Osteoblast (primary cell): ENCODE data around the gene DPP7. TPM values are rescaled to one million over a fixed set of nuclear protein-coding genes. Genes with fewer than 3 reads are reported as not detected.

Experiments
- DNase-seq: peaks from one replicate; pipeline ENCODE4 v3.0.0; 2011; ENCODE audit warnings: low spot score, mixed read lengths; ENCODE audit not compliant: insufficient read length; ENCODE audit errors: missing footprints
- H2AFZ ChIP-seq: 2 replicates; pipeline ENCODE4 v1.6.0; 2011; ENCODE audit warnings: mild to moderate bottlenecking, low read length
- H3K27ac ChIP-seq: 2 replicates; pipeline ENCODE4 v1.5.1; 2011; ENCODE audit warnings: mild to moderate bottlenecking, low read depth, low read length, moderate library complexity
- H3K27me3 ChIP-seq: 2 replicates; pipeline ENCODE4 v1.6.0; 2012; ENCODE audit warnings: mild to moderate bottlenecking, control low read depth, inconsistent platforms, low read length, moderate library complexity; ENCODE audit not compliant: insufficient read depth
- H3K36me3 ChIP-seq: 2 replicates; pipeline ENCODE4 v1.5.1; 2011; ENCODE audit warnings: mild to moderate bottlenecking, low read length, control low read depth, moderate library complexity; ENCODE audit not compliant: insufficient read depth
- H3K4me1 ChIP-seq: 2 replicates; pipeline ENCODE4 v1.5.1; 2011; ENCODE audit warnings: mild to moderate bottlenecking, low read length, control low read depth, moderate library complexity; ENCODE audit not compliant: insufficient read depth
- H3K4me2 ChIP-seq: 2 replicates; pipeline ENCODE4 v1.6.0; 2011; ENCODE audit warnings: mild to moderate bottlenecking, low read length; ENCODE audit not compliant: insufficient read depth
- H3K4me3 ChIP-seq: fragments of 200-600 bp; sonication (generic); 3 replicates; pipeline ENCODE4 v1.5.1; 2012; ENCODE audit warnings: mild to moderate bottlenecking, low read length, inconsistent platforms; ENCODE audit not compliant: insufficient read depth
- H3K79me2 ChIP-seq: 2 replicates; pipeline ENCODE4 v1.6.0; 2012; ENCODE audit warnings: mild to moderate bottlenecking, low read length, control low read depth, inconsistent platforms; ENCODE audit not compliant: insufficient read depth
- H3K9me3 ChIP-seq: 2 replicates; pipeline ENCODE4 v1.5.1; 2011; ENCODE audit warnings: low read depth, low read length, control low read depth
- H4K20me1 ChIP-seq: 2 replicates; pipeline ENCODE4 v1.6.0; 2012; ENCODE audit warnings: mild to moderate bottlenecking, low read length, control low read depth; ENCODE audit not compliant: insufficient read depth
- CTCF ChIP-seq: IDR thresholded peaks from 2 replicates; pipeline ENCODE4 v1.5.1; 2011; ENCODE audit warnings: mild to moderate bottlenecking, low read depth, low read length, moderate library complexity; ENCODE audit errors: extremely low read depth
- total RNA-seq: library from RNA; depleted of rRNA; stranded (reverse); fragments of >200 nt; gene quantifications from 2 replicates; pipeline ENCODE4 v1.2.3, GENCODE V29; 2012

The DPP7 gene
- total RNA-seq, 1 donor, result 74.6 TPM

GRCh38 chr9:137147793-137148160, 33.2 kb upstream of the DPP7 start:
- no peak overlapping the region for H2AFZ ChIP-seq
- H3K9me3 ChIP-seq, result no peaks in the 10 kb centered on the region
- H3K36me3 ChIP-seq, result no peaks in the 10 kb centered on the region
- peak; percentile 62 for DNase-seq
- no peaks in the 10 kb centered on the region for H4K20me1 ChIP-seq
- H3K27me3 ChIP-seq, result no peaks in the 10 kb centered on the region
- no peak overlapping the region for H3K4me2 ChIP-seq
- H3K27ac ChIP-seq, result no peak overlapping the region
- H3K4me1 ChIP-seq, result no peaks in the 10 kb centered on the region
- H3K4me3 ChIP-seq, result no peak overlapping the region
- H3K79me2 ChIP-seq, result no peaks in the 10 kb centered on the region
- TF ChIP-seq CTCF, result no peak

- Histone ChIP-seq H3K36me3 (no peaks in the 10 kb centered on the region), H3K4me3 (no peak overlapping the region), H2AFZ (no peak overlapping the region), H3K27ac (no peak overlapping the region), H3K79me2 (no peaks in the 10 kb centered on the region), H4K20me1 (no peaks in the 10 kb centered on the region), H3K4me1 (no peaks in the 10 kb centered on the region), H3K9me3 (no peaks in the 10 kb centered on the region), H3K27me3 (peaks cover 2% of the 10 kb centered on the region), H3K4me2 (no peak overlapping the region)
- TF ChIP-seq CTCF, result no peak
- peak; percentile 80 for DNase-seq
These were observed 32.7 kb upstream of the DPP7 start for GRCh38 chr9:137147091-137147792.

DNA sequence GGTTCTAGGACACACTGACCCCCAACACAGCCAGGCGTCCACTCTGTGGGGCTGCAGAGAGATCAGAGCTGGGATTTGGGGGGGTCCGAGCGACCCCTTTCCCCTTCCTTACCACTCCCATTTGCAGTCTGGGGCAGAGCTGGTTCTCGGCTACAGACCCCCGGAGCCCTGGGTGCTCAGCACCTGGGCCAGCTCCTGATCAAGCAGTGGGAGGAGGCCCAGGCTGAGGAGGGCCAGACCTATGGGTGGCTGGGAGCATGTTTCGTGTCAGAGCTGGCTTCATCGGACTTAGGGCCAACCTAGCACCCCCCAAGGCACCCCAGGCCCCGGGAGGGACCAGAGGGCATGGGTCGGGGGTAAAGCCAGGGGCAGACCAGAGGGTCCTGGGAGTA, 32.0 kb upstream of the DPP7 start:
- Histone ChIP-seq H3K4me2 (no peak overlapping the region), H3K27ac (no peak overlapping the region), H3K27me3 (peaks cover 3% of the 10 kb centered on the region), H3K9me3 (no peaks in the 10 kb centered on the region), H3K4me1 (no peaks in the 10 kb centered on the region), H2AFZ (no peak overlapping the region), H4K20me1 (no peaks in the 10 kb centered on the region), H3K79me2 (no peaks in the 10 kb centered on the region), H3K36me3 (no peaks in the 10 kb centered on the region), H3K4me3 (no peak overlapping the region)
- TF ChIP-seq CTCF, result no peak
- peak; percentile 84 for DNase-seq

GRCh38 chr9:137145731-137146526, 31.4 kb upstream of the DPP7 start:
- Histone ChIP-seq H3K9me3 (no peaks in the 10 kb centered on the region), H3K79me2 (no peaks in the 10 kb centered on the region), H3K27me3 (peaks cover 8% of the 10 kb centered on the region), H3K4me3 (no peak overlapping the region), H3K4me1 (no peaks in the 10 kb centered on the region), H3K4me2 (no peak overlapping the region), H4K20me1 (no peaks in the 10 kb centered on the region), H3K27ac (no peak overlapping the region), H2AFZ (no peak overlapping the region), H3K36me3 (no peaks in the 10 kb centered on the region)
- DNase-seq, result peak; percentile 93
- no peak for TF ChIP-seq CTCF
